Measurements from ENCODE around the gene SH3D19. TPM values are rescaled to one million over a fixed set of nuclear protein-coding genes. Genes with fewer than 3 reads are reported as not detected.

The SH3D19 gene
- total and polyA plus RNA-seq, 9 donors: 44.0 to 117 (median 91.4) TPM

DNA sequence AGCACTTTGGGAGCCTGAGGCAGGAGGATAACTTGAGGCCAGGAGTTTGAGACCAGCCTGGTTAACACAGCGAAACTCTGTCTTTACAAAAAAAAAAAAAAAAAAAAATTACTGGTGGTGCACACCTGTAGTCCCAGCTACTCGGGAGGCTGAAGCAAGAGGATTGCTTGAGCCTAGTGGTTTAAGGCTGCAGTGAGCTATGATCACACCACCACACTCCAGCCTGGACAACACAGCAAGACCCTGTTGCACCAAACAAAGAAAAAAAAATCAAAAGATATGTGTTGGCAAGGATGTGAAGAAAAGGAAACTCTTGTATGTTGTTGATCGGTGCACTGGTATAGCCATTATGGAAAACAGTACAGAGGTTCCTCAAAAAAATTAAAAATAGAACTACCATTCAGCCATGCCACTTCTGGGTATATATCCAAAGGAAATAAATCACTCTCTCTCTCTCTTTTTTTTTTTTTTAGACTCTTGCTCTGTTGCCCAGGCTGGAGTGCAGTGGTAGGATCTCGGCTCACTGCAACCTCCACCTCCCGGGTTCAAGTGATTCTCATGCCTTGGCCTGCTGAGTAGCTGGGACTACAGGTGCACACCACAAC is 15.2 kb downstream of the SH3D19 start:
- no peaks in the 10 kb centered on the region for H3K9me3 ChIP-seq
- no peak overlapping the region for H3K27ac ChIP-seq
- no peak for DNase-seq
- peaks cover 9% of the 10 kb centered on the region for H3K4me1 ChIP-seq (ENCODE audit: insufficient read depth)
- no peaks in the 10 kb centered on the region for H3K27me3 ChIP-seq
- intact Hi-C loops (cut with DNase I): no loop called here
- no peak overlapping the region for H3K4me3 ChIP-seq
- WGBS, 3 donors: 92 to 98% (median 92%) methylated on average over 5 of the region's 5 CpGs
- H3K36me3 ChIP-seq: no peaks in the 10 kb centered on the region
- TF ChIP-seq POLR2A (IDR thresholded peaks at IDR 0.05) (no peak), EP300 (IDR thresholded peaks at IDR 0.05) (no peak)
- TF ChIP-seq, protein P1, sequence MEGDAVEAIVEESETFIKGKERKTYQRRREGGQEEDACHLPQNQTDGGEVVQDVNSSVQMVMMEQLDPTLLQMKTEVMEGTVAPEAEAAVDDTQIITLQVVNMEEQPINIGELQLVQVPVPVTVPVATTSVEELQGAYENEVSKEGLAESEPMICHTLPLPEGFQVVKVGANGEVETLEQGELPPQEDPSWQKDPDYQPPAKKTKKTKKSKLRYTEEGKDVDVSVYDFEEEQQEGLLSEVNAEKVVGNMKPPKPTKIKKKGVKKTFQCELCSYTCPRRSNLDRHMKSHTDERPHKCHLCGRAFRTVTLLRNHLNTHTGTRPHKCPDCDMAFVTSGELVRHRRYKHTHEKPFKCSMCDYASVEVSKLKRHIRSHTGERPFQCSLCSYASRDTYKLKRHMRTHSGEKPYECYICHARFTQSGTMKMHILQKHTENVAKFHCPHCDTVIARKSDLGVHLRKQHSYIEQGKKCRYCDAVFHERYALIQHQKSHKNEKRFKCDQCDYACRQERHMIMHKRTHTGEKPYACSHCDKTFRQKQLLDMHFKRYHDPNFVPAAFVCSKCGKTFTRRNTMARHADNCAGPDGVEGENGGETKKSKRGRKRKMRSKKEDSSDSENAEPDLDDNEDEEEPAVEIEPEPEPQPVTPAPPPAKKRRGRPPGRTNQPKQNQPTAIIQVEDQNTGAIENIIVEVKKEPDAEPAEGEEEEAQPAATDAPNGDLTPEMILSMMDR (IDR thresholded peaks at IDR 0.05): no peak

GRCh38 chr4:151304755-151305154 is 20.6 kb downstream of the SH3D19 start:
- no peak for DNase-seq
- Histone ChIP-seq H3K4me3 (no peak overlapping the region), H3K27ac (no peak overlapping the region), H3K4me1 (ENCODE audit: insufficient read depth) (peaks cover 4% of the 10 kb centered on the region), H3K9me3 (no peaks in the 10 kb centered on the region), H3K36me3 (no peaks in the 10 kb centered on the region), H3K27me3 (no peaks in the 10 kb centered on the region)
- TF ChIP-seq POLR2A (IDR thresholded peaks at IDR 0.05): no peak
- TF ChIP-seq EP300 (IDR thresholded peaks at IDR 0.05): no peak
- TF ChIP-seq, protein P1 (IDR thresholded peaks at IDR 0.05): no peak
- intact Hi-C loops (cut with DNase I): no loop called here

- Histone ChIP-seq H3K4me3 (no peak overlapping the region), H3K27me3 (no peaks in the 10 kb centered on the region), H3K36me3 (no peaks in the 10 kb centered on the region), H3K9me3 (no peaks in the 10 kb centered on the region), H3K27ac (no peak overlapping the region), H3K4me1 (ENCODE audit: insufficient read depth) (peaks cover 4% of the 10 kb centered on the region)
- no peak for TF ChIP-seq EP300 (IDR thresholded peaks at IDR 0.05)
- no peak for TF ChIP-seq POLR2A (IDR thresholded peaks at IDR 0.05)
- TF ChIP-seq, protein P1 (IDR thresholded peaks at IDR 0.05): no peak
- no peak for DNase-seq
- intact Hi-C loops (cut with DNase I): no loop called here
Observed at GRCh38 chr4:151304226-151304625, 21.2 kb downstream of the SH3D19 start.

DNA sequence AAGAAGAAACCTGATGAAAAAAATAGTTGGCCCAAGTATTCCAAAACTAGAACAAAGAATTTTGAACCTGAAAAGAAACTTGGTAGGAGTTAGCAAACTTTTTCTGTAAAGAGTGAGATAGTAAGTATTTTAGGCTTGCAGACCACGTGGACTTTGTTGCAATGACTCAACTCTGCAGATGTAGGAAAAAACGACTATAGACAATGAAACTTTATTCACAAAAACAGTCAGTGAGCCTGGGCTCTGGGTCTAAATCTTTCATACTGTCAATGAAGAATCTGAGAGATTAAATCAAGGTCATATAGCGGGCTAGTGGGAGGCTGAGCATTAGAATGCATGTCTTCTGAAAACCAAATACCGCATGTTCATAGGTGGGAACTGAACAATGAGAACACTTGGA is 23.0 kb downstream of the SH3D19 start:
- DNase-seq: no peak
- Histone ChIP-seq H3K9me3 (no peaks in the 10 kb centered on the region), H3K4me3 (no peak overlapping the region), H3K36me3 (no peaks in the 10 kb centered on the region), H3K27ac (no peak overlapping the region), H3K4me1 (ENCODE audit: insufficient read depth) (peaks cover 4% of the 10 kb centered on the region), H3K27me3 (no peaks in the 10 kb centered on the region)
- intact Hi-C loops (cut with DNase I): no loop called here
- 57 to 61% (median 60%) methylated on average over 4 of the region's 4 CpGs for WGBS, 3 donors
- no peak for TF ChIP-seq POLR2A (IDR thresholded peaks at IDR 0.05)
- TF ChIP-seq, protein P1 (IDR thresholded peaks at IDR 0.05): no peak
- no peak for TF ChIP-seq EP300 (IDR thresholded peaks at IDR 0.05)

All from ovary (tissue), 9 donors.